ENCODE results near the gene LNX1. TPM values are rescaled to one million over a fixed set of nuclear protein-coding genes. Genes with fewer than 3 reads are reported as not detected.

LNX1 gene
- total and polyA plus RNA-seq, 12 donors, result 1.2 to 8.9 (median 3.7) TPM

DNA sequence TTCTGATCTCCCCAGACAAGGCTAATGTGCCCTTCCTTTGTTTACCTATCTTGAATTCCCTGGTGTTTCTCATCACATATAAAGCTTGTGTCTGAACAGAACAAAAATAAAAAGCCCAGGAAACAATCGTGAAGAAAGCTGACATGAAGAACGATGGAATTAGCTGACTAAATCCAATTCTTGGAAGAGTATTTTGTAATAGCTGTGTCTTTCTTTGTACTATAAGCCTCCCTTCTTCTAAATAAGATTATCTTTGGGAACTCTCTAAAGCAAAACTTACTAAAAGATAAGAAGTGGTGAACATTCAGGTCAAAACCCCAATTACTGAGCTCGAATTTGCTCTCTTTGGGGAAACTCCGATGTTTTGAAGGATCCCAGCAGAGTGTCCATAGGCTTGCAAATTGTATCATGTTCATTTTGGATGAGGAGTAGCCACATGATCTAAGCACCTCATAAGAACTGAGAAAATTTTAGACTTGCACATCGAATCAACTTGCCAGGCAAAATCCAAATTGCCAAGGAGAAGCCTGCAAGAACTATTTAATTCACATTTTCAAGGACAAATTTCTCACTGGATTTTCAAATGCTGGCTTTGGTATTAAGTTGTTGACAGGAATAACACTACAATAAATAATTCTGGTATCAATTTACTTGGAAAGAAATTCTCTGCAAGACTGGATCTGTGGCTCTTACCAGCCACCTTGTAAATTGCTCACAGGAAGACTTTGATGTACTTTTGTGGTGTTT is 106.2 kb downstream of the LNX1 start:
- Histone ChIP-seq H3K27ac (peak overlapping the region; percentile 27 to 71 (median 60)), H3K4me3 (no peak overlapping the region), H3K36me3 (replicated peaks in 1 of 2) (no peaks in the 10 kb centered on the region), H3K27me3 (no peaks in the 10 kb centered on the region), H3K9me3 (replicated peaks in 1 of 3) (no peaks in the 10 kb centered on the region), H3K4me1 (replicated peaks in 1 of 2) (peaks cover 0 to 32% of the 10 kb centered on the region in 2 donors)
- 27 to 31% (median 29%) methylated on average over 5 of the region's 5 CpGs for WGBS, 4 donors
- intact Hi-C loops (cut with DNase I), result no loop called here
- TF ChIP-seq POLR2A (IDR thresholded peaks at IDR 0.05), result no peak
- TF ChIP-seq, protein P1, sequence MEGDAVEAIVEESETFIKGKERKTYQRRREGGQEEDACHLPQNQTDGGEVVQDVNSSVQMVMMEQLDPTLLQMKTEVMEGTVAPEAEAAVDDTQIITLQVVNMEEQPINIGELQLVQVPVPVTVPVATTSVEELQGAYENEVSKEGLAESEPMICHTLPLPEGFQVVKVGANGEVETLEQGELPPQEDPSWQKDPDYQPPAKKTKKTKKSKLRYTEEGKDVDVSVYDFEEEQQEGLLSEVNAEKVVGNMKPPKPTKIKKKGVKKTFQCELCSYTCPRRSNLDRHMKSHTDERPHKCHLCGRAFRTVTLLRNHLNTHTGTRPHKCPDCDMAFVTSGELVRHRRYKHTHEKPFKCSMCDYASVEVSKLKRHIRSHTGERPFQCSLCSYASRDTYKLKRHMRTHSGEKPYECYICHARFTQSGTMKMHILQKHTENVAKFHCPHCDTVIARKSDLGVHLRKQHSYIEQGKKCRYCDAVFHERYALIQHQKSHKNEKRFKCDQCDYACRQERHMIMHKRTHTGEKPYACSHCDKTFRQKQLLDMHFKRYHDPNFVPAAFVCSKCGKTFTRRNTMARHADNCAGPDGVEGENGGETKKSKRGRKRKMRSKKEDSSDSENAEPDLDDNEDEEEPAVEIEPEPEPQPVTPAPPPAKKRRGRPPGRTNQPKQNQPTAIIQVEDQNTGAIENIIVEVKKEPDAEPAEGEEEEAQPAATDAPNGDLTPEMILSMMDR (IDR thresholded peaks at IDR 0.05), result no peak
- no peak for DNase-seq

DNA sequence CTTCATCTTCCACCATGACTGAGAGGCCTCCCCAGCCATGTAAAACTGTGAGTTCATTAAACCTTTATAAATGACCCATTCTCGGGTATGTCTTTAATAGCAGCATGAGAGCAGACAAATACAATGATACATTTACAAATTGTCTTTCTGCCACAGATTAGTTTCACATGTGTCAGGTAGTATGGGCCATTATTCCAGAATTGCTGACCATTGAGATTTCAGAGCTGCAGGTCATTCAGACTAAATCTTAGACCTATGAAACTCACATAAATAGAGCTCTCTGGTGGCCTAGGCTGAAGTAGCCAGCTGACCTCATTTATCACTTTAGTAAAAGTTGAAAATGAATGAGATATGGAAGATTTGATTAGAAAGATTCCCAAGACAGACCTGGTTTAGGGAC is 108.0 kb downstream of the LNX1 start:
- TF ChIP-seq, protein P1 (IDR thresholded peaks at IDR 0.05), result no peak
- no peak for TF ChIP-seq POLR2A (IDR thresholded peaks at IDR 0.05)
- Histone ChIP-seq H3K4me3 (no peak overlapping the region), H3K4me1 (replicated peaks in 1 of 2) (peaks cover 0 to 21% of the 10 kb centered on the region in 2 donors), H3K27me3 (no peaks in the 10 kb centered on the region), H3K36me3 (replicated peaks in 1 of 2) (no peaks in the 10 kb centered on the region), H3K27ac (no peak overlapping the region), H3K9me3 (replicated peaks in 1 of 3) (no peaks in the 10 kb centered on the region)
- intact Hi-C loops (cut with DNase I), result no loop called here
- no peak for DNase-seq
- WGBS, 4 donors, result 86 to 100% (median 94%) methylated on average over 1 of the region's 1 CpG

DNA sequence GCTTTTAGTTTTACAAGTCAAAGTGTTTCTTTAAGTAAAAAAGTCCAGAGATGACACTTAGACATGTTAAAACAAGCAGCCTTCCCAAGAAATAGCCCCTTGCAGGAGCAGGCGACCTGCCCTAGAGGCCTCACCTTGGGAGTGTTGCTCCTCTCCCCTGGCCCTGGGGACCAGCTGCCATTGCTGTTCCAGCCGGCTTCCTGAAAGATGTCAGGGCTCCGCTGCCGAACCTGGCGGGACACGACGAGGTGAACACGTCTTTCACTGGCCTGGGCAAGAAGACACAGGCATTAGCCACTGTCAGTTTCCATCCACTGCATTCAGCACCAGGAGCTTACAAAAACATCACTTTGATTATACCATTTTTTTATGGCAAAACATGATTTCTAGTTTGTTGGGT is 109.7 kb downstream of the LNX1 start:
- TF ChIP-seq POLR2A (IDR thresholded peaks at IDR 0.05), result no peak
- TF ChIP-seq, protein P1 (IDR thresholded peaks at IDR 0.05), result no peak
- H3K4me1 ChIP-seq (replicated peaks in 1 of 2), result peaks cover 0 to 21% of the 10 kb centered on the region in 2 donors
- H3K9me3 ChIP-seq (replicated peaks in 1 of 3), result no peaks in the 10 kb centered on the region
- no peaks in the 10 kb centered on the region for H3K36me3 ChIP-seq (replicated peaks in 1 of 2)
- no peak overlapping the region for H3K27ac ChIP-seq
- DNase-seq, result no peak
- intact Hi-C loops (cut with DNase I), result no loop called here
- H3K4me3 ChIP-seq, result no peak overlapping the region
- WGBS, 4 donors, result 92 to 97% (median 95%) methylated on average over 3 to 8 of the region's 8 CpGs
- H3K27me3 ChIP-seq, result no peaks in the 10 kb centered on the region

DNA sequence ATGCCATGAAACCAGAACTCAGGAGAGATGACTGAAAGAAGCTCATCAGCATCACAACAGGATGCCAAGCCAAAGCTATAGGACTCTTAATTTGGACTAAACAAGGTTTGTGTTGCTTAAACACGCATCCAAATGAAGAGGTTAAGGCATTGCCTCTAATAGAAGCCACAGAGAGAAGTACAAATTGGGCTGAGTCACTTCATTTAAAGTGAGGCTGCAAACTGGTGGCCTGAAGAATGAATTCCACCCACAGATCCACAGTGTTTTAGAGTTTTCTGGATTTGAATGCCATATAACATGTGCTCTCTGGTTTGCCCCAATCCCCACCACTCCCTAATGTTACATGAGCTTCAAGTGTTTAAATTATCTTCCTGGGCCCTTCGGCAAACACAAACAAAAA is 110.4 kb downstream of the LNX1 start:
- 87 to 95% (median 92%) methylated on average over 2 of the region's 2 CpGs for WGBS, 4 donors
- no peaks in the 10 kb centered on the region for H3K36me3 ChIP-seq (replicated peaks in 1 of 2)
- H3K27me3 ChIP-seq, result no peaks in the 10 kb centered on the region
- intact Hi-C loops (cut with DNase I), result no loop called here
- peaks cover 0 to 17% of the 10 kb centered on the region in 2 donors for H3K4me1 ChIP-seq (replicated peaks in 1 of 2)
- H3K27ac ChIP-seq, result no peak overlapping the region
- DNase-seq, result no peak
- no peaks in the 10 kb centered on the region for H3K9me3 ChIP-seq (replicated peaks in 1 of 3)
- no peak overlapping the region for H3K4me3 ChIP-seq
- TF ChIP-seq, protein P1 (IDR thresholded peaks at IDR 0.05), result no peak
- no peak for TF ChIP-seq POLR2A (IDR thresholded peaks at IDR 0.05)
